Fibroblast of villous mesenchyme (primary cell): ENCODE results near the gene SCFD1. TPM values are rescaled to one million over a fixed set of nuclear protein-coding genes. Genes with fewer than 3 reads are reported as not detected.
A peak's percentile ranks its signal among the peaks of the same experiment; 100 is the strongest.

Experiments
- DNase-seq: peaks from one replicate; pipeline ENCODE4 v3.0.0-alpha.2; 2010; ENCODE audit warnings: low read depth
- H3K4me3 ChIP-seq: 2 replicates; pipeline ENCODE4 v1.5.1; 2011; ENCODE audit warnings: low read depth, mild to moderate bottlenecking, low read length
- CTCF ChIP-seq: IDR thresholded peaks from 2 replicates; pipeline ENCODE4 v1.5.1; 2012; ENCODE audit warnings: low read depth, mild to moderate bottlenecking, low read length; ENCODE audit not compliant: insufficient read depth
- total RNA-seq: library from RNA; depleted of rRNA; stranded (reverse); fragments of >200 nt; gene quantifications from 2 replicates; pipeline ENCODE4 v1.2.3, GENCODE V29; 2012

The SCFD1 gene
- total RNA-seq, 1 donor: 203 TPM

- TF ChIP-seq CTCF: no peak
- no peak for DNase-seq
- no peak overlapping the region for H3K4me3 ChIP-seq
Observed at GRCh38 chr14:30754778-30755177, 132.7 kb downstream of the SCFD1 start.

- TF ChIP-seq CTCF: peak; percentile 5
- DNase-seq: no peak
- H3K4me3 ChIP-seq: no peak overlapping the region
Observed at GRCh38 chr14:30756594-30756993, 134.5 kb downstream of the SCFD1 start.

GRCh38 chr14:30757082-30757481, 135.0 kb downstream of the SCFD1 start:
- H3K4me3 ChIP-seq: no peak overlapping the region
- no peak for DNase-seq
- no peak for TF ChIP-seq CTCF

GRCh38 chr14:30759172-30760125, 137.3 kb downstream of the SCFD1 start:
- DNase-seq: no peak
- TF ChIP-seq CTCF: no peak
- H3K4me3 ChIP-seq: no peak overlapping the region

- no peak for TF ChIP-seq CTCF
- H3K4me3 ChIP-seq: no peak overlapping the region
- DNase-seq: no peak
Observed at GRCh38 chr14:30763891-30764290, 141.8 kb downstream of the SCFD1 start.

- TF ChIP-seq CTCF: no peak
- H3K4me3 ChIP-seq: no peak overlapping the region
- no peak for DNase-seq
Observed at GRCh38 chr14:30767624-30768023, 145.5 kb downstream of the SCFD1 start.
